ENCODE measurements around the gene LHFPL3.

The LHFPL3 gene

DNA sequence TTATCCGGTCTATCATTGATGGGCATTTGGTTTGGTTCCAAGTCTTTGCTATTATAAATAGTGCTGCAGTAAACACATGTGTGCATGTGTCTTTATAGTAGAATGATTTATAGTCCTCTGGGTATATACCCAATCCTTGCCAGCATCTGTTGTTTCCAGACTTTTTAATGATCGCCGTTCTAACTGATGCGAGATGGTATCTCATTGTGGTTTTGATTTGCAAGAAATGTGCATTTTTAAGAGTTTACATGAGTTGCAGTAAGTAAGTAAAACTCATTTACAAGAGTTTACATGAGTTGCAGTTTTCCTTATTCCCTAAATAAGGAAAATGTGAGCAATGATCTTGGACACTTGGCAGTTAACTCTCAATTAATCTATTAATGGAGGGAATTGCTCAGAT, 312.1 kb downstream of the LHFPL3 start:
- Histone ChIP-seq H3K4me3 (replicated peaks; ENCODE audit: insufficient read depth, low read length) (no peak overlapping the region), H3K27ac (replicated peaks) (no peak overlapping the region), H3K27me3 (ENCODE audit: insufficient read depth, poor library complexity, severe bottlenecking) (peaks cover under 1% of the 10 kb centered on the region)
- DNase-seq (ENCODE audit: low read depth in 1 of 2, low spot score in 1 of 2) = no peak
- TF ChIP-seq POLR2AphosphoS5 (IDR thresholded peaks at IDR 0.05; ENCODE audit: low read depth) (no peak), REST (IDR thresholded peaks at IDR 0.05; ENCODE audit: insufficient replicate concordance, low read depth) (no peak), SPI1 (IDR thresholded peaks at IDR 0.05; ENCODE audit: borderline replicate concordance, low read depth) (no peak), GABPA (IDR thresholded peaks at IDR 0.05; ENCODE audit: low read depth) (no peak)
- TF ChIP-seq, protein P1, sequence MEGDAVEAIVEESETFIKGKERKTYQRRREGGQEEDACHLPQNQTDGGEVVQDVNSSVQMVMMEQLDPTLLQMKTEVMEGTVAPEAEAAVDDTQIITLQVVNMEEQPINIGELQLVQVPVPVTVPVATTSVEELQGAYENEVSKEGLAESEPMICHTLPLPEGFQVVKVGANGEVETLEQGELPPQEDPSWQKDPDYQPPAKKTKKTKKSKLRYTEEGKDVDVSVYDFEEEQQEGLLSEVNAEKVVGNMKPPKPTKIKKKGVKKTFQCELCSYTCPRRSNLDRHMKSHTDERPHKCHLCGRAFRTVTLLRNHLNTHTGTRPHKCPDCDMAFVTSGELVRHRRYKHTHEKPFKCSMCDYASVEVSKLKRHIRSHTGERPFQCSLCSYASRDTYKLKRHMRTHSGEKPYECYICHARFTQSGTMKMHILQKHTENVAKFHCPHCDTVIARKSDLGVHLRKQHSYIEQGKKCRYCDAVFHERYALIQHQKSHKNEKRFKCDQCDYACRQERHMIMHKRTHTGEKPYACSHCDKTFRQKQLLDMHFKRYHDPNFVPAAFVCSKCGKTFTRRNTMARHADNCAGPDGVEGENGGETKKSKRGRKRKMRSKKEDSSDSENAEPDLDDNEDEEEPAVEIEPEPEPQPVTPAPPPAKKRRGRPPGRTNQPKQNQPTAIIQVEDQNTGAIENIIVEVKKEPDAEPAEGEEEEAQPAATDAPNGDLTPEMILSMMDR (IDR thresholded peaks at IDR 0.05; ENCODE audit: insufficient read depth, low read length) = no peak

- TF ChIP-seq, protein P1 (IDR thresholded peaks at IDR 0.05; ENCODE audit: insufficient read depth, low read length) = no peak
- no peak for TF ChIP-seq SPI1 (IDR thresholded peaks at IDR 0.05; ENCODE audit: borderline replicate concordance, low read depth)
- TF ChIP-seq GABPA (IDR thresholded peaks at IDR 0.05; ENCODE audit: low read depth) = no peak
- no peak for TF ChIP-seq POLR2AphosphoS5 (IDR thresholded peaks at IDR 0.05; ENCODE audit: low read depth)
- TF ChIP-seq REST (IDR thresholded peaks at IDR 0.05; ENCODE audit: insufficient replicate concordance, low read depth) = no peak
- Histone ChIP-seq H3K27ac (replicated peaks) (no peak overlapping the region), H3K27me3 (ENCODE audit: insufficient read depth, poor library complexity, severe bottlenecking) (no peaks in the 10 kb centered on the region), H3K4me3 (replicated peaks; ENCODE audit: insufficient read depth, low read length) (no peak overlapping the region)
- no peak for DNase-seq (ENCODE audit: low read depth in 1 of 2, low spot score in 1 of 2)
Measured at GRCh38 chr7:104642560-104642959, 314.2 kb downstream of the LHFPL3 start.

- H3K27ac ChIP-seq (replicated peaks) = no peak overlapping the region
- TF ChIP-seq GABPA (IDR thresholded peaks at IDR 0.05; ENCODE audit: low read depth) (no peak), SPI1 (IDR thresholded peaks at IDR 0.05; ENCODE audit: borderline replicate concordance, low read depth) (no peak), POLR2AphosphoS5 (IDR thresholded peaks at IDR 0.05; ENCODE audit: low read depth) (no peak), REST (IDR thresholded peaks at IDR 0.05; ENCODE audit: insufficient replicate concordance, low read depth) (no peak)
- TF ChIP-seq, protein P1 (IDR thresholded peaks at IDR 0.05; ENCODE audit: insufficient read depth, low read length) = peak; percentile 54
- no peak overlapping the region for H3K4me3 ChIP-seq (replicated peaks; ENCODE audit: insufficient read depth, low read length)
- peak in 1 of 2 experiments; percentile 14 for DNase-seq (ENCODE audit: low read depth in 1 of 2, low spot score in 1 of 2)
- H3K27me3 ChIP-seq (ENCODE audit: insufficient read depth, poor library complexity, severe bottlenecking) = no peaks in the 10 kb centered on the region
Measured at GRCh38 chr7:104643587-104644217, 315.3 kb downstream of the LHFPL3 start.
